ENCODE data around the gene GUSB. TPM values are rescaled to one million over a fixed set of nuclear protein-coding genes. Genes with fewer than 3 reads are reported as not detected.
"Not testable (repeated sequence)": the region's sequence is repeated elsewhere in the genome, so short reads cannot be mapped to it uniquely, and the experiment has no call there.

GUSB gene
- 10 to 100 TPM; 13.8 to 22.8 (median 18.8) TPM for total RNA-seq

GRCh38 chr7:65981965-65982792 is at the start of gene GUSB:
Gene GUSB (minus strand): TSS chr7:65982213. CDS start chr7:65982183, 30 bp downstream.
- WGBS, 2 donors, result 18 to 27% methylated on average over 6 to 12 of the region's 62 CpGs
- TF ChIP-seq CTCF (IDR thresholded peaks at IDR 0.05) (no peak), POLR2A (IDR thresholded peaks at IDR 0.05) (no peak)
- peak; percentile 86 to 98 for DNase-seq (ENCODE audit: low spot score in 2 of 2)
- intact Hi-C loops (cut with DNase I; ENCODE audit: low total_unique reads), result loop anchor here (5.0 kb wide), 1 partner anchor 110 kb away; the partner anchor contains the start of gene VKORC1L1
- peak within 1 kb of the TSS; percentile 81 for H3K4me3 ChIP-seq (ENCODE audit: low read depth, poor library complexity, severe bottlenecking)

GRCh38 chr7:66028342-66028741 is 46.3 kb upstream of the GUSB start:
- intact Hi-C loops (cut with DNase I; ENCODE audit: low total_unique reads); DNase-seq (ENCODE audit: low spot score in 2 of 2); H3K4me3 ChIP-seq (ENCODE audit: low read depth, poor library complexity, severe bottlenecking): not testable (repeated sequence)
- WGBS, 2 donors, result 48 to 58% methylated on average over 3 of the region's 3 CpGs

- 41 to 42% methylated on average over 4 of the region's 4 CpGs for WGBS, 2 donors
- TF ChIP-seq POLR2A (IDR thresholded peaks at IDR 0.05) (no peak), CTCF (IDR thresholded peaks at IDR 0.05) (no peak)
- intact Hi-C loops (cut with DNase I; ENCODE audit: low total_unique reads), result no loop called here
- no peak overlapping the region for H3K4me3 ChIP-seq (ENCODE audit: low read depth, poor library complexity, severe bottlenecking)
- no peak for DNase-seq (ENCODE audit: low spot score in 2 of 2)
Observed at GRCh38 chr7:66016131-66016461, 34.1 kb upstream of the GUSB start.

GRCh38 chr7:66015440-66016130 is 33.6 kb upstream of the GUSB start:
- intact Hi-C loops (cut with DNase I; ENCODE audit: low total_unique reads), result no loop called here
- DNase-seq (ENCODE audit: low spot score in 2 of 2), result no peak
- H3K4me3 ChIP-seq (ENCODE audit: low read depth, poor library complexity, severe bottlenecking), result no peak overlapping the region
- no peak for TF ChIP-seq POLR2A (IDR thresholded peaks at IDR 0.05)
- no peak for TF ChIP-seq CTCF (IDR thresholded peaks at IDR 0.05)
- WGBS, 2 donors, result 80 to 86% methylated on average over 8 of the region's 8 CpGs

GRCh38 chr7:66013938-66014337 is 31.9 kb upstream of the GUSB start:
- DNase-seq (ENCODE audit: low spot score in 2 of 2), result no peak
- TF ChIP-seq CTCF (IDR thresholded peaks at IDR 0.05) (no peak), POLR2A (IDR thresholded peaks at IDR 0.05) (no peak)
- intact Hi-C loops (cut with DNase I; ENCODE audit: low total_unique reads), result no loop called here
- H3K4me3 ChIP-seq (ENCODE audit: low read depth, poor library complexity, severe bottlenecking), result no peak overlapping the region
- 60 to 65% methylated on average over 5 of the region's 5 CpGs for WGBS, 2 donors

GRCh38 chr7:66007232-66007631 is 25.2 kb upstream of the GUSB start:
- no peak for DNase-seq (ENCODE audit: low spot score in 2 of 2)
- no peak for TF ChIP-seq POLR2A (IDR thresholded peaks at IDR 0.05)
- TF ChIP-seq CTCF (IDR thresholded peaks at IDR 0.05), result no peak
- H3K4me3 ChIP-seq (ENCODE audit: low read depth, poor library complexity, severe bottlenecking), result no peak overlapping the region
- intact Hi-C loops (cut with DNase I; ENCODE audit: low total_unique reads), result no loop called here
- WGBS, 2 donors, result 72 to 75% methylated on average over 6 of the region's 6 CpGs

- H3K4me3 ChIP-seq (ENCODE audit: low read depth, poor library complexity, severe bottlenecking); DNase-seq (ENCODE audit: low spot score in 2 of 2); intact Hi-C loops (cut with DNase I; ENCODE audit: low total_unique reads): not testable (repeated sequence)
- WGBS, 2 donors, result 88 to 89% methylated on average over 8 of the region's 8 CpGs
Observed at GRCh38 chr7:66005115-66005671, 23.2 kb upstream of the GUSB start.

- H3K4me3 ChIP-seq (ENCODE audit: low read depth, poor library complexity, severe bottlenecking); intact Hi-C loops (cut with DNase I; ENCODE audit: low total_unique reads); DNase-seq (ENCODE audit: low spot score in 2 of 2): not testable (repeated sequence)
- WGBS, 2 donors, result 29 to 36% methylated on average over 1 of the region's 5 CpGs
Observed at GRCh38 chr7:66000823-66001417, 18.9 kb upstream of the GUSB start.

GRCh38 chr7:65994984-65995383 is 13.0 kb upstream of the GUSB start:
- intact Hi-C loops (cut with DNase I; ENCODE audit: low total_unique reads); H3K4me3 ChIP-seq (ENCODE audit: low read depth, poor library complexity, severe bottlenecking); DNase-seq (ENCODE audit: low spot score in 2 of 2): not testable (repeated sequence)
- 60 to 85% methylated on average over 1 of the region's 1 CpG for WGBS, 2 donors
